ENCODE results near the gene FKBP1B.
"Not testable (repeated sequence)": the region's sequence is repeated elsewhere in the genome, so short reads cannot be mapped to it uniquely, and the experiment has no call there.

The FKBP1B gene

GRCh38 chr2:24072259-24072658 lies 22.7 kb downstream of the FKBP1B start:
- DNase-seq = no peak

GRCh38 chr2:24073816-24074215 lies 24.3 kb downstream of the FKBP1B start:
- DNase-seq = no peak

GRCh38 chr2:24075259-24075658 lies 25.7 kb downstream of the FKBP1B start:
- DNase-seq = no peak

GRCh38 chr2:24075915-24076848 lies 26.6 kb downstream of the FKBP1B start, which contains the start of gene SF3B6:
Gene SF3B6, minus strand, starts transcription at chr2:24076326. Its CDS starts 97 bp downstream, at chr2:24076229.
- DNase-seq = peak; percentile 99

GRCh38 chr2:24076849-24077534 lies 27.5 kb downstream of the FKBP1B start:
- DNase-seq = no peak

GRCh38 chr2:24077535-24077877 lies 28.0 kb downstream of the FKBP1B start:
- no peak for DNase-seq

GRCh38 chr2:24077879-24078278 lies 28.3 kb downstream of the FKBP1B start:
- no peak for DNase-seq

- DNase-seq = no peak
Measured at GRCh38 chr2:24080701-24081100, 31.2 kb downstream of the FKBP1B start.

GRCh38 chr2:24082787-24083566 lies 33.4 kb downstream of the FKBP1B start:
- DNase-seq = no peak

- DNase-seq = peak; percentile 78
Measured at GRCh38 chr2:24083567-24084385, 34.2 kb downstream of the FKBP1B start.

GRCh38 chr2:24084386-24085199 lies 35.1 kb downstream of the FKBP1B start, which contains the start of gene TP53I3:
Gene TP53I3, minus strand, starts transcription at chr2:24084834. Its CDS starts 508 bp downstream, at chr2:24084326.
- peak; percentile 83 for DNase-seq

- DNase-seq = no peak
Measured at GRCh38 chr2:24085200-24085489, 35.6 kb downstream of the FKBP1B start.

GRCh38 chr2:24086241-24086640 lies 36.7 kb downstream of the FKBP1B start:
- DNase-seq = no peak

GRCh38 chr2:24087032-24087431 lies 37.5 kb downstream of the FKBP1B start:
- no peak for DNase-seq

- DNase-seq = no peak
Measured at GRCh38 chr2:24088821-24089359, 39.3 kb downstream of the FKBP1B start.

GRCh38 chr2:24093270-24093669 lies 43.7 kb downstream of the FKBP1B start:
- DNase-seq = not testable (repeated sequence)

- DNase-seq = not testable (repeated sequence)
Measured at GRCh38 chr2:24095171-24095677, 45.7 kb downstream of the FKBP1B start.

- DNase-seq = not testable (repeated sequence)
Measured at GRCh38 chr2:24100732-24101131, 51.2 kb downstream of the FKBP1B start.

GRCh38 chr2:24101992-24102391 lies 52.5 kb downstream of the FKBP1B start:
- no peak for DNase-seq

GRCh38 chr2:24102677-24103076 lies 53.1 kb downstream of the FKBP1B start:
- DNase-seq = no peak

- no peak for DNase-seq
Measured at GRCh38 chr2:24104110-24104650, 54.6 kb downstream of the FKBP1B start.
